Endothelial cell (in vitro differentiated cells): Measurements from ENCODE around the gene PNPLA1. TPM values are rescaled to one million over a fixed set of nuclear protein-coding genes. Genes with fewer than 3 reads are reported as not detected.

Experiments
- DNase-seq: peaks from one replicate; pipeline ENCODE4 v3.0.0; 2021; ENCODE audit warnings: low spot score
- H3K27ac Mint-ChIP-seq: one replicate; pipeline ENCODE4 v1.8.0; 2021; ENCODE audit warnings: mixed read lengths, inconsistent platforms; ENCODE audit not compliant: unreplicated experiment
- H3K27me3 Mint-ChIP-seq: one replicate; pipeline ENCODE4 v1.8.0; 2021; ENCODE audit warnings: mild to moderate bottlenecking, moderate library complexity, mixed read lengths, inconsistent platforms; ENCODE audit not compliant: unreplicated experiment
- H3K36me3 Mint-ChIP-seq: one replicate; pipeline ENCODE4 v1.8.0; 2021; ENCODE audit warnings: mild to moderate bottlenecking, low read depth, mixed read lengths, inconsistent platforms; ENCODE audit not compliant: unreplicated experiment
- H3K4me1 Mint-ChIP-seq: one replicate; pipeline ENCODE4 v1.8.0; 2021; ENCODE audit warnings: mild to moderate bottlenecking, mixed read lengths, inconsistent platforms; ENCODE audit not compliant: unreplicated experiment
- H3K4me3 Mint-ChIP-seq: one replicate; pipeline ENCODE4 v1.8.0; 2021; ENCODE audit warnings: mild to moderate bottlenecking, mixed read lengths, inconsistent platforms; ENCODE audit not compliant: unreplicated experiment
- H3K9me3 Mint-ChIP-seq: one replicate; pipeline ENCODE4 v1.8.0; 2021; ENCODE audit warnings: mixed read lengths, inconsistent platforms; ENCODE audit not compliant: unreplicated experiment
- total RNA-seq: library from RNA; stranded (reverse); fragmentation: NEBNext Ultra II Directional; extraction: Animal tissue kit (Norgen Biotek cat#: 25700); gene quantifications from one replicate; pipeline ENCODE4 v1.2.1, GENCODE V29; 2021; ENCODE audit not compliant: unreplicated experiment
- TF ChIP-seq, protein P1 (sequence below): fragments of 200-600 bp; sonication (generic); IDR thresholded peaks from one replicate; pipeline ENCODE4 v1.5.0; 2021; ENCODE audit warnings: antibody characterized with exemption; ENCODE audit not compliant: unreplicated experiment

PNPLA1 gene
- total RNA-seq, 1 donor from 2014 or later: not detected

DNA sequence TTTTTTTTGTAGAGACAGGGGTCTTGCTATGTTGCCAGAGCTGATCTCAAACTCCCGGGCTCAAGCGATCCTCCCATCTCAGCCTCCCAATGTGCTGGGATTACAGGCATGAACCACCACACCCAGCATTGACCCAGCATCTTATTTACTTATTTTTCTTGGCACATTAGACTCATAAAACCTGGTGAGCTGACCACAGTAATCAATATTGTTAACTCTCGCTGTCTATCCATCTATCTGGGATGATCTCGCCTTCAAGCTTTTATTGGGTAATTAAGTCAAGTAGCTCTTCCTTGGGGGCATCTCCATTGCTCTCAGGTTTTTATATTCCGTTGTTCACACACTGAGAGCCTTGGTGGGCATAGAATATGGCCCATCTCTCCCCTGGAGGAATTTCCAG, 17.0 kb downstream of the PNPLA1 start:
- peaks cover 2% of the 10 kb centered on the region for H3K27me3 Mint-ChIP-seq
- H3K36me3 Mint-ChIP-seq: no peaks in the 10 kb centered on the region
- H3K27ac Mint-ChIP-seq: no peak overlapping the region
- no peak overlapping the region for H3K4me3 Mint-ChIP-seq
- peaks cover 10% of the 10 kb centered on the region for H3K4me1 Mint-ChIP-seq
- TF ChIP-seq, protein P1, sequence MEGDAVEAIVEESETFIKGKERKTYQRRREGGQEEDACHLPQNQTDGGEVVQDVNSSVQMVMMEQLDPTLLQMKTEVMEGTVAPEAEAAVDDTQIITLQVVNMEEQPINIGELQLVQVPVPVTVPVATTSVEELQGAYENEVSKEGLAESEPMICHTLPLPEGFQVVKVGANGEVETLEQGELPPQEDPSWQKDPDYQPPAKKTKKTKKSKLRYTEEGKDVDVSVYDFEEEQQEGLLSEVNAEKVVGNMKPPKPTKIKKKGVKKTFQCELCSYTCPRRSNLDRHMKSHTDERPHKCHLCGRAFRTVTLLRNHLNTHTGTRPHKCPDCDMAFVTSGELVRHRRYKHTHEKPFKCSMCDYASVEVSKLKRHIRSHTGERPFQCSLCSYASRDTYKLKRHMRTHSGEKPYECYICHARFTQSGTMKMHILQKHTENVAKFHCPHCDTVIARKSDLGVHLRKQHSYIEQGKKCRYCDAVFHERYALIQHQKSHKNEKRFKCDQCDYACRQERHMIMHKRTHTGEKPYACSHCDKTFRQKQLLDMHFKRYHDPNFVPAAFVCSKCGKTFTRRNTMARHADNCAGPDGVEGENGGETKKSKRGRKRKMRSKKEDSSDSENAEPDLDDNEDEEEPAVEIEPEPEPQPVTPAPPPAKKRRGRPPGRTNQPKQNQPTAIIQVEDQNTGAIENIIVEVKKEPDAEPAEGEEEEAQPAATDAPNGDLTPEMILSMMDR: no peak
- no peaks in the 10 kb centered on the region for H3K9me3 Mint-ChIP-seq
- DNase-seq: no peak

DNA sequence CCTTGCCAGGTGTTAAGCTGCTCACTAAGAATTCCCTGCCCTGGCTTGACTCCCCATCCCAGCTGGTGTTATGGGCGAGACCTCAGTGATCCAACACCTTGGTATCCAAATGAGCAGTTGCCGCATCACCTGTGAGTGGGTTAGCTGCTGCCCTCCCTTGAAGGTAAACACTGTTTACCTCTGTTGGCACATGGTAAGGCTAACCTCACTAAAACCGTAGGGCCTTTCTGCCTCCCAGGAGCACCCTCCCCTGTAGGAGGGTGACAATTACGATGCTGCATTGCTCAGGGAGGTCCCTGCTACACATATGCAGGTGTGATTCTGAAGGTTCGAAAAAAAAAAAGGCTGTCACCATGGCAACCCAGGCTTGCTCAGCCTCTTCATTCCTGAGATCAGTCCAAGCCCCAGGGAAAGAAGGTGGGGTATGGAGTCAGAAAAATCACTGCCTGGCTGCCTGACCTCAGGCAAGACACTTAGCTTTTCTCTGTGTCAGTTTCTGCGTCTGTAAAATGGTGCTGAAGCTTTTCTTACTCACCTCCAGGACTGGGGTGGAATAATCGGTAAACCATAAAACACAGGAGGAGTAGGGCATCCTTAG, 19.5 kb downstream of the PNPLA1 start:
- Mint-ChIP-seq H3K9me3 (no peaks in the 10 kb centered on the region), H3K27me3 (peaks cover 5% of the 10 kb centered on the region), H3K27ac (no peak overlapping the region), H3K4me1 (peaks cover 10% of the 10 kb centered on the region), H3K36me3 (no peaks in the 10 kb centered on the region), H3K4me3 (no peak overlapping the region)
- TF ChIP-seq, protein P1: no peak
- DNase-seq: no peak

DNA sequence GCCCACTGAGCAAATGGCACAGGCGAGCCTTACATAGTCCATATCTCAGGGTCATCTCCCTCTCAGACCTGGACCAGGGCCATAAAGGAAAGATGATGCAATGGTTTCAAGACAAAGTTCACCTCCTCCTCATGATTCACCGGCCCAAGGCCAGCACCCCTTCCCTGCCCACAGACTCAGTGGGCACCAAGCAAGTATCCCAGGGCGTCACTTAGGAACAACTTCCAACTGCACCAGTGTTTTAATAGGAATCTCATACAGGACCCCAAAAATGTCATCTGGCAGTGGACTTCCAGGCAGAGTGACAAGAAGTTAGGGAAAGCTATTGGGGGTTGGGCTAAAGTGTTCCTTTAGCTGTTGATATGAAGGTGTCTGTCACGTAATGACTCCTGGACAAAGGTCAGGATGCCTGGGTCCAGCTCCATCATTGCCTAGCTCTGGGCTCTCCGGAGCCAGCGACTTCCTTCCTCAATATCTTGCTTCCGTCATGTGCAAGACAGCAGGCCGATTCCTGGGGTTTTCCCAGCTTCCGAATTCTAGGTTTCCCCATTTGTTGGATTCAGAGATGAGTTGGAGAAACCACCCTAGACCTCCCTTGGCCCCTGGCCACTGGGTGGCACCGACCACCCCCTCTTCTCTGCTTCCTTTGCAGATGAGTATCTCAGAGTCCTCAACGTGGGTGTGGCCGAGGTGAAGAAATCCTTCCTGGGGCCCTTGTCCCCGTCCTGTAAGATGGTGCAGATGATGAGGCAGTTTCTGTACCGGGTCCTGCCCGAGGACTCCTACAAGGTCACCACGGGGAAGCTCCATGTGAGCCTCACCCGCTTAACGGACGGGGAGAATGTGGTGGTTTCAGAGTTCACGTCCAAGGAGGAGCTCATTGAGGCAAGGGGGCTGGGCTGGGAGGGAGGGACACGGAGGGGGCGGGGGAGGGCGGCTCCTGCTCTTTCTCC, 21.1 kb downstream of the PNPLA1 start:
- DNase-seq: no peak
- H3K4me3 Mint-ChIP-seq: no peak overlapping the region
- peaks cover 10% of the 10 kb centered on the region for H3K4me1 Mint-ChIP-seq
- TF ChIP-seq, protein P1: no peak
- peaks cover 5% of the 10 kb centered on the region for H3K27me3 Mint-ChIP-seq
- H3K27ac Mint-ChIP-seq: no peak overlapping the region
- no peaks in the 10 kb centered on the region for H3K9me3 Mint-ChIP-seq
- no peaks in the 10 kb centered on the region for H3K36me3 Mint-ChIP-seq

DNA sequence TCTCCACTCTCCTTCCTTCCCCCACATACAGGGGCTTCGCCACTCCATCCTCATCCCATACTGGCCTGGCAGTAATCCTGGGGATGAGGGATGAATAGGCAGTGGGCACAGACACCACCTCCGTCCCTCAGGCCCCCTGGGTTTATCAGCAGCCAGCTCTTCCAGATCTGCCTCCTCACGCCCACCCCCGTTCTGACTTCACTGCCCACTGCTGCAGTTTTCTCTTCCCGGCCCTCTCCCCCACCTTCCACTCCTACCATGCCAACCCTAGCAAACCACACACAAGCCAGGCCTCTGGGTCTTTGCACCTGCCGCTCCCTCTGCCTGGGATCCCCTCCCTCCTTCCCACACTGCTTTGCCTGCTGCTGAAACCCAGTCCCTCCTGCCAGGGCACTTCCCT, 22.3 kb downstream of the PNPLA1 start:
- H3K4me3 Mint-ChIP-seq: no peak overlapping the region
- H3K27ac Mint-ChIP-seq: peak overlapping the region; percentile 24
- DNase-seq: no peak

More for the DNA sequence above, 22.3 kb downstream of the PNPLA1 start:
- Mint-ChIP-seq H3K4me1 (peaks cover 7% of the 10 kb centered on the region), H3K9me3 (no peaks in the 10 kb centered on the region), H3K27me3 (peaks cover 5% of the 10 kb centered on the region), H3K36me3 (no peaks in the 10 kb centered on the region)
- TF ChIP-seq, protein P1: no peak
